NB4 (cell line): ENCODE data around the gene GDPD5.

Experiments used
- CTCF ChIP-seq: IDR thresholded peaks from one replicate; pipeline ENCODE4 v1.5.1; 2012; ENCODE audit warnings: low read depth, low read length
- MAX ChIP-seq: IDR thresholded peaks from 2 replicates; pipeline ENCODE4 v1.6.1; 2011; ENCODE audit warnings: low read depth, low read length
- MYC ChIP-seq: IDR thresholded peaks from 2 replicates; pipeline ENCODE4 v1.6.1; 2011; ENCODE audit warnings: low read depth, low read length
- POLR2A ChIP-seq: IDR thresholded peaks from 2 replicates; pipeline ENCODE4 v1.6.1; 2011; ENCODE audit warnings: mild to moderate bottlenecking; ENCODE audit not compliant: insufficient read length; ENCODE audit errors: extremely low read depth

DNA sequence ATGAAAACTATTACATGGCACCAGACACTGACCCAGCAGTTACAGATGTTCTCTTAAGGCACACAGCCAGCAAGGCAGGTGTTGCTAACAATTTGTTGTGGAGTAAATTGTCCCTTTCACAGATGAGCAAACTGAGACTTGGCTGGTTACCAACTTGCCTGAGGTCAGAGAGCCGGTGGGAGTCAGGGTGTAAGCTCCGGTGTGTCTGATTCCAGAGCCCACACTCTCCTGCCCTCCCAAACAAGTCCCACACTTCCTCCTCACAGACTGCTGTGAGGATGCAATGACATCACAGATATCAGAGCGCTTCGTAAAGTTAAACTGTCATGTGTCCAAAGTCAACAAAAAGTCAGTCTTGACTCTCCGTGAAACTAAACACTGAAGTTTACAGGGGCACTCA is 12.5 kb downstream of the GDPD5 start:
- no peak for TF ChIP-seq CTCF
- TF ChIP-seq POLR2A, result no peak
- TF ChIP-seq MAX, result no peak
- no peak for TF ChIP-seq MYC
